HL-60 (cell line): ENCODE results near the gene ARHGEF7.

Experiments used
- CTCF ChIP-seq: IDR thresholded peaks from one replicate; pipeline ENCODE4 v1.5.1; 2011; ENCODE audit warnings: low read length, control low read depth, inconsistent platforms; ENCODE audit not compliant: insufficient read depth
- POLR2AphosphoS5 ChIP-seq: IDR thresholded peaks from 2 replicates; pipeline ENCODE4 v1.6.1; 2012; ENCODE audit warnings: low read depth

- no peak for TF ChIP-seq CTCF
- no peak for TF ChIP-seq POLR2AphosphoS5
These were observed 208.4 kb downstream of the ARHGEF7 start for GRCh38 chr13:111323549-111323948.
